Kasumi-1 (cell line): ENCODE data around the gene TIMP3.

Experiments used
- DNase-seq, 2 experiments: peaks; one replicate each; lab custom pipeline; 2025; lab: John Stamatoyannopoulos, UW

The TIMP3 gene

DNA sequence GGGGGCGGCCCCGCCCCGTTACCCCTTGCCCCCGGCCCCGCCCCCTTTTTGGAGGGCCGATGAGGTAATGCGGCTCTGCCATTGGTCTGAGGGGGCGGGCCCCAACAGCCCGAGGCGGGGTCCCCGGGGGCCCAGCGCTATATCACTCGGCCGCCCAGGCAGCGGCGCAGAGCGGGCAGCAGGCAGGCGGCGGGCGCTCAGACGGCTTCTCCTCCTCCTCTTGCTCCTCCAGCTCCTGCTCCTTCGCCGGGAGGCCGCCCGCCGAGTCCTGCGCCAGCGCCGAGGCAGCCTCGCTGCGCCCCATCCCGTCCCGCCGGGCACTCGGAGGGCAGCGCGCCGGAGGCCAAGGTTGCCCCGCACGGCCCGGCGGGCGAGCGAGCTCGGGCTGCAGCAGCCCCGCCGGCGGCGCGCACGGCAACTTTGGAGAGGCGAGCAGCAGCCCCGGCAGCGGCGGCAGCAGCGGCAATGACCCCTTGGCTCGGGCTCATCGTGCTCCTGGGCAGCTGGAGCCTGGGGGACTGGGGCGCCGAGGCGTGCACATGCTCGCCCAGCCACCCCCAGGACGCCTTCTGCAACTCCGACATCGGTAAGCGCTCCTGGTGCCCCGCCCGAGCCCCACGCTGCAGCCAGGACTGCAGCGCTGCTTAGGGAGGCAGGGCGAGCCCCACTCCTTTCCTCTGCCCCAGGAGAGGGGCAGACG lies at the start of gene TIMP3:
Gene TIMP3 (plus strand): TSS at position 169 of the 700 bp plus-strand sequence. CDS start 297 bp downstream, at position 466.
- DNase-seq, result no peak

DNA sequence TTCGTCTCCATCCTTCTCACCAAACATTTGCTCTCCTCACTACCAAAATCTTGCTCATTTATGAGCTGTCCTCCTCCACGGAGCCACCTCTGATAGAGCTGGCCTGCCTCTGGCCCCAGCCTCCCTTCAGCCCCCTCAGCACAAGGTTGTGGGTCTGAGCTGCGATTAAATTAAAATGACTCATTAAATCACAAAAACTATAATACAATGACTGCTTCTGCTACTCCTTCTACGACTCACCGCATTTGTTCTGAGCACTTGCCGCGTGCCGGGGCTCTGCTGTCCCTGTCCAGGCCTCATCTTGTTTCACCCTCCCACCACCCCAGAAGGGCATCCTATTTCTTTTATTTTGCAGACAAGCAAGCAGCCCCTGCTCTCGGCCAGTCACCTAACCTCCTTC lies 49.2 kb upstream of the TIMP3 start:
- no peak for DNase-seq

GRCh38 chr22:32752816-32753520 lies 48.5 kb upstream of the TIMP3 start:
- DNase-seq, result no peak

GRCh38 chr22:32753591-32753990 lies 47.9 kb upstream of the TIMP3 start:
- DNase-seq, result no peak

DNA sequence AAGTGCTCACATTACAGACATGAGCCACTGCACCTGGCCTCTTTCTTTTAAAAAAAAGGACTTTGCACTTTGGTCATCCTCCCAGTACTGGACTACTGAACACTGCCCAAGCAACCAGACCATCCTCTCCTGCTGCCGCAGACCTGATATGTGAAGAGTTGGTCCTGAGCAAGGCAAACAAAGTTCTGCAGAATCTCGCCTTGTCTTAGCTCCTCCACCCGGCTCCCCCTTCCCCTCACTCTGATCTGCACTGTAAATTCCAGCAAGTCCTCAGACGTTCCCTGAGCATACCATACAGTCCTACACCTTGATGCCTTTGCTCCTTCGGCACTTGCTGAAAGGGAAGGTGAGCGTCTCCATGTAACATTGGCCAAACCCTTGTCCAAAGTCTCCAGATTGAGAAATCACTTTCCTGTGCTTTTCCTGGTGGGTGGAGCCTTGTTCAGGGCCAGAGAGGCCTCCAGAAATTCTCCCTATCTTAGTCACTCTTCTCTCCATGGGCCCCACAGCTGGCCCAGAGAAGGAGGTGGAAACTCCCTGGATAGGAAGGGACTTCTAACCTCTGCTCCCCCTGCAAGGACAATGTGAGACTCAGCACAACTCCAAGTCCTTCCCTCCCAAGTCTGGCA lies 47.0 kb upstream of the TIMP3 start:
- no peak for DNase-seq

GRCh38 chr22:32757086-32757762 lies 44.3 kb upstream of the TIMP3 start:
- DNase-seq, result peak in 1 of 2 experiments; percentile 1

- no peak for DNase-seq
Measured at GRCh38 chr22:32758866-32759385, 42.6 kb upstream of the TIMP3 start.

DNA sequence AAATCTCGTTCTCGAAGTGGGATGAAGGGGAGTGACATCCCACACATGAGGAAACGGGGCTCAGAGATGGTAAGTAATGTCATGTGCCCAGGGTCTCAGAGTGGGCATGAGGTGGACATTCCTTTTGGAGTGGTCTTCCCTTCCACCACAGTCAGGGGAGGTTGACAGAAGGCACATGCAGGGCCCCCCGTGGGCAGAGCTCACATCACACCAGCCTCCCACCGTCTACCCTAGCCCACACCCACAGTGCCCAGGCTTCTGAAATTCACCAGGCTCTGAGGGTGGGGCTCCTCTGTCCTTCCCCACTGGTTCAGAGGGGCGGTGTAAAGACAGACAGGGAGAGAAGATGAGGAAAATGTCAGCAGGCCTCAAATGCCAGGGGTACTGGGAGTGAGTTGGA lies 41.1 kb upstream of the TIMP3 start:
- DNase-seq, result no peak

GRCh38 chr22:32760815-32761214 lies 40.7 kb upstream of the TIMP3 start:
- no peak for DNase-seq

- no peak for DNase-seq
Measured at GRCh38 chr22:32761251-32761903, 40.1 kb upstream of the TIMP3 start.

GRCh38 chr22:32764330-32765131 lies 37.0 kb upstream of the TIMP3 start:
- no peak for DNase-seq

DNA sequence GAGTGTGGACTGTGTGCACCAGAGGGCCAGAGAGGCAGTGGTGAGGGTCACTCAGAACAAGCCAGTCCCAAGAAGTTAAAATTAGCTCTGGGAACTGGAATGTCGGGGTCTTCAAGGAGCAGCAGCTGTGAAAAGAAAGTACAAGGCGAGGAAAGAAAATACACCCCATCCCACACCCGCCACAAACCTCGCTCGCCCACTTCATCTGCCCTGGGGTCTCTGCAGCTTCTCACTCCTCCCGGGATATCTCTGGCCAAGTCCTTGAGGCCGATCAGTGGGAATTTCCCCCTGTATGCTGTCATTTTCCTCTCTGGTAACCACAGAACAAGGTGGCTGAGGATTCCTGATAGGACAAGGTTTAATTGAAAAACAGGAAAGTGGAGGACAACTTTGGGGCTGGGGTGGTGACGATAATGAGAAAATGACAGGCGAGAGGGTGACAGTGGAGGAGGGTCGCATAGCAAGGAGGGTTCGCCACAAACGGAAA lies 36.3 kb upstream of the TIMP3 start:
- no peak for DNase-seq

DNA sequence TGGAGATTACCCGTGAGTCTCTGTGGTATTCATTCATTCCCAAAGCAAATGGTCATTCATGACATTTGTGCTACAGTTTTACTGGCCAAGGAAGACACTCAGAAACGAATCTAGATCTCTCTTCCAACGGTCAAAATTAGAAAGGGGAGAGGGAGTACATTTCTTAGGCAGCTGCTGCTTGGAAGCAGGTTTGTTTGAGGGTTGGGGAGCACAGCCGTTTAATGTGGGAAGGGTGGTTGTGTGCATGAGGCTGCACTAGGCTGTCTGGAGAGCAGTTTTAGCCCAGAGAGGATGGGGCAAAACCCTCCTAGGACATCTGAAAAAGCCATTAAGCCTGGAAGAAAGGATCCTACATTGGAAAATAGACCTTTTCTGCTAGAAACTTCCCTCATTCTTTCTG lies 29.7 kb upstream of the TIMP3 start:
- no peak for DNase-seq

- DNase-seq, result peak; percentile 2 to 21
Measured at GRCh38 chr22:32775957-32776356, 25.5 kb upstream of the TIMP3 start.

DNA sequence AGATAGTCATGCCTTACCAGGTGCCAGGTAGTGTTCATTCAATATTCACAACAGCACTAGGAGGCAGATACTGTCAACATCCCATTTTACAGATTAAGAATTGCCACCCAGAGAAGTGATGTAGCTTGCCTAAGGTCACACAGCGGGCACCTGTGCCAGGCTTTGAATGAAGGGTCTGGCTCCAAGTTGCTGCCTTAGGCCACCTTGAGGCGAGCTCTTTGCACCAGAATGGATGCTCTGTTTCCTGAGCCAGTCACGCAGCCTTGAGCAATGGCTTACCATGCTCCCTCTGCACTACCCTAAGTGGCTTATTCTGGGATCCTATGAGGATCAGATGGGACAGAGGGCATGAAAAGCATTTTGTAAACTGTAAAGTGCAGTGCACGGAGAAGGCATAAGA lies 25.1 kb upstream of the TIMP3 start:
- DNase-seq, result no peak

- DNase-seq, result no peak
Measured at GRCh38 chr22:32776802-32777201, 24.7 kb upstream of the TIMP3 start.

- DNase-seq, result no peak
Measured at GRCh38 chr22:32777987-32778386, 23.5 kb upstream of the TIMP3 start.

- no peak for DNase-seq
Measured at GRCh38 chr22:32780726-32781310, 20.7 kb upstream of the TIMP3 start.

- DNase-seq, result no peak
Measured at GRCh38 chr22:32781695-32782094, 19.8 kb upstream of the TIMP3 start.

DNA sequence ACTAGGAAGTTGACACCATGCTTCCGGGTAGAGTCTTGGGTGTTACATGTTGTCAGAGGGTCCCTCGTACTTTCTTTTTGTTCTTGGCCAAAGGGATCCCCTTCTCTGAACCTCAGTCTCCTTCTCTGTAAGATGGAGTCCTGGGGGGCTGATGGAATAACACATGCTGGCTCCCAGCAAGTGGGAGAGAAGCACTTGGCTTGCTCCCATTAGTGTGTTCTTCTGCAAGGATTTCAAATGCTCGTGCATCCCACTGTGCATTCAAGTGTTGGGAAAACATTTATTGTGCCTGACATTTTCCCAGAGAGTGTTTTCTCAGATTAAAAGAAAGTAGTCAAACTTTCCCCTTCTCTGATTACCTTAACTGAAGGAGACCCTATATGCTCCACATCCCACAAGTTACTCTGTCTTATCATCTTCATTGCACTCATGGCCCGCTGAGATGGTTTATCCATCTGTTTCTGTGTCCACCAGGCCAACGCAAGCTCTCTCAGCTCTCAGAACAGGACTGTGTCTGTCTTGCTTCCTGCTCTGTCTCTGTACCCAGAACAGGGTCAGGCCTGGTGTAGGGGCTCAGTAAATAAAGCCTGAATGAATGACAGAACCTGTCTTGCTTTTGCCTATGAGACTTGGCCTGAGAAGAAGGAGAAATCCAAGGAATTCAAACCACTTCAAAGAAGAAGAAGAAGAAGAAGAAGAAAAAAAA lies 16.0 kb upstream of the TIMP3 start:
- DNase-seq, result no peak
